Prostate gland (tissue), 2 donors: ENCODE measurements around the gene LEPROT. TPM values are rescaled to one million over a fixed set of nuclear protein-coding genes. Genes with fewer than 3 reads are reported as not detected.
"Not testable (repeated sequence)": the region's sequence is repeated elsewhere in the genome, so short reads cannot be mapped to it uniquely, and the experiment has no call there.

Source experiments
- DNase-seq: peaks from one replicate; pipeline ENCODE4 v3.0.0-alpha.2; 2019; ENCODE audit warnings: low spot score
- H3K27ac ChIP-seq, 2 donors: fragments of 200-600 bp; sonication (generic); 2 replicates each; pipeline ENCODE4 v1.5.1; 2017 to 2019
- H3K27me3 ChIP-seq: fragments of 200-600 bp; sonication (generic); replicated peaks from 2 replicates; pipeline ENCODE4 v1.5.1; 2019; ENCODE audit not compliant: insufficient read depth
- H3K36me3 ChIP-seq, 2 donors: fragments of 200-600 bp; sonication (generic); 1 replicate in 1 of 2; 2 replicates in 1 of 2; pipeline versions ENCODE4 v1.5.1 to v1.8.1; 2017 to 2019
- H3K4me1 ChIP-seq: fragments of 200-600 bp; sonication (generic); replicated peaks from 2 replicates; pipeline ENCODE4 v1.5.1; 2019
- H3K4me3 ChIP-seq, 2 donors: fragments of 200-600 bp; sonication (generic); 2 replicates each; pipeline ENCODE4 v1.5.1; 2017 to 2019
- H3K9me3 ChIP-seq: fragments of 200-600 bp; sonication (generic); 2 replicates; pipeline ENCODE4 v1.5.1; 2017
- POLR2A ChIP-seq: fragments of 450-650 bp; IDR thresholded peaks from one replicate; pipeline ENCODE4 v1.6.1; 2016; ENCODE audit warnings: antibody characterized with exemption, mild to moderate bottlenecking
- POLR2AphosphoS5 ChIP-seq: sonication (generic); formaldehyde crosslinking; IDR thresholded peaks from one replicate; pipeline ENCODE4 v1.6.1; 2017; ENCODE audit warnings: antibody characterized with exemption
- WGBS: methylation state at CpG from one replicate; pipeline ENCODE4 v1.1.5; 2018; 5-methylcytosine and 5-hydroxymethylcytosine counted together
- intact Hi-C: fragments of 100-400 bp; cut with DNase I; formaldehyde crosslinking; loops from one replicate; pipeline ENCODE4 v1.14.2; 2022
- total RNA-seq, 2 donors: library from RNA; depleted of rRNA; stranded (reverse); fragments of >200 nt; gene quantifications; one replicate each; pipeline ENCODE4 v1.1.0, GENCODE V29; 2016
- TF ChIP-seq, protein P1 (sequence below), 4 experiments: fragments of 200-600 bp in 2 of 4; fragments of 450-650 bp in 2 of 4; sonication (generic) in 2 of 4; IDR thresholded peaks; 1 replicate in 3 of 4; 2 replicates in 1 of 4; pipeline ENCODE4 v1.5.1; 2016 to 2019; ENCODE audit warnings: antibody characterized with exemption in 4 of 4, mild to moderate bottlenecking in 2 of 4, moderate library complexity in 2 of 4

Gene LEPROT
- total RNA-seq, 2 donors from 2014 or later, result 39.5 to 64.2 TPM

DNA sequence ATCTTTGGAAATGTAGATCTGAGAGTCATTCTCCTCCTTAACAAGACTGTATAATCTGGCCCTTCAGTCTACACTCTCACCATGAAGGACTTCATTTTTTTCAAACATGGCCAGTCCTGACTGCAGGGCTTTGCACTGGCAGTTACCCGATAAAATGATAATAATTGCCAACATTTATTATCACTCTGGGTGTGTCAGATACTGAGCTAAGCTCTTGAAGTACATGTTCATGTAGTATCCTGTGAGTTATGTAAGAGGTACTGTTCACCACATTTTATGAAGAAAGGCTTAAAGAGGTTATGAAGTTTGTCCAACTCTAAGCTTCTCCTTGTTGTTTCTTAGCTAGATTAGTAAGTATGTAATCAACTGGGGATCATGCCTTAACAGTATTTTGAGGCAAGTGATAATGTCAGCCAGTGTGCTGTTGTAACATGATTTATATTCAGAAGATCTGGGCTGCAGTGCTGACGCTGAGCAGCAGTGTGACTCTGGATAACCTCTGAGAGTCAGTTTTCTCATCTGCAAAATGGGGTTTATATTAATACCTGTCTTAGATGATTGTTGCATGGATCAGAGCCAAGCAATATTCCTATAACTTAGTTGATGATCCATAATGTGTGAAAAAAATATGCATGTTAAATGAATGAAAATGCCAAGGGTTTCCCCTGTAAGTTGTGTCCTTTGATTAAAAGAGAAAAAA, 42.1 kb upstream of the LEPROT start:
- 84% methylated on average over 2 of the region's 2 CpGs for WGBS
- TF ChIP-seq POLR2AphosphoS5, result no peak
- TF ChIP-seq POLR2A, result no peak
- TF ChIP-seq, protein P1, sequence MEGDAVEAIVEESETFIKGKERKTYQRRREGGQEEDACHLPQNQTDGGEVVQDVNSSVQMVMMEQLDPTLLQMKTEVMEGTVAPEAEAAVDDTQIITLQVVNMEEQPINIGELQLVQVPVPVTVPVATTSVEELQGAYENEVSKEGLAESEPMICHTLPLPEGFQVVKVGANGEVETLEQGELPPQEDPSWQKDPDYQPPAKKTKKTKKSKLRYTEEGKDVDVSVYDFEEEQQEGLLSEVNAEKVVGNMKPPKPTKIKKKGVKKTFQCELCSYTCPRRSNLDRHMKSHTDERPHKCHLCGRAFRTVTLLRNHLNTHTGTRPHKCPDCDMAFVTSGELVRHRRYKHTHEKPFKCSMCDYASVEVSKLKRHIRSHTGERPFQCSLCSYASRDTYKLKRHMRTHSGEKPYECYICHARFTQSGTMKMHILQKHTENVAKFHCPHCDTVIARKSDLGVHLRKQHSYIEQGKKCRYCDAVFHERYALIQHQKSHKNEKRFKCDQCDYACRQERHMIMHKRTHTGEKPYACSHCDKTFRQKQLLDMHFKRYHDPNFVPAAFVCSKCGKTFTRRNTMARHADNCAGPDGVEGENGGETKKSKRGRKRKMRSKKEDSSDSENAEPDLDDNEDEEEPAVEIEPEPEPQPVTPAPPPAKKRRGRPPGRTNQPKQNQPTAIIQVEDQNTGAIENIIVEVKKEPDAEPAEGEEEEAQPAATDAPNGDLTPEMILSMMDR (IDR thresholded peaks at IDR 0.05), result no peak
- no peaks in the 10 kb centered on the region for H3K36me3 ChIP-seq
- H3K27ac ChIP-seq, result no peak overlapping the region
- no peak overlapping the region for H3K4me3 ChIP-seq
- no peak for DNase-seq
- H3K9me3 ChIP-seq, result no peaks in the 10 kb centered on the region
- intact Hi-C loops, result no loop called here
- no peaks in the 10 kb centered on the region for H3K4me1 ChIP-seq
- no peaks in the 10 kb centered on the region for H3K27me3 ChIP-seq

DNA sequence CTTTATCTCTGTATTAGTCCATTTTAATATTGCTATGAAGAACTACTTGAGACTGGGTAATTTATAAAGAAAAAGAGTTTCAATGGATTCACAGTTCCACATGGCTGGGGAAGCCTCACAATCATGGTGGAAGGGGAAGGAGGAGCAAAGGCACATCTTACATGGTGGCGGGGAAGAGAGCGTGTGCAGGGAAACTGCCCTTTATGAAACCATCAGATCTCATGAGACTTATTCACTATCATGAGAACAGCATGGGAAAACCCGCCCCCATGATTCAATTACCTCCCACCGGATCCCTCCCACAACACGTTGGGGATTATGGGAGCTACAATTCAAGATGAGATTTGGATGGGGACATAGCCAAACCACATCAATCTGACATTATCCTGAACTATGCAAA, 36.0 kb upstream of the LEPROT start:
- not testable (repeated sequence) for H3K27me3 ChIP-seq, H3K9me3 ChIP-seq

DNA sequence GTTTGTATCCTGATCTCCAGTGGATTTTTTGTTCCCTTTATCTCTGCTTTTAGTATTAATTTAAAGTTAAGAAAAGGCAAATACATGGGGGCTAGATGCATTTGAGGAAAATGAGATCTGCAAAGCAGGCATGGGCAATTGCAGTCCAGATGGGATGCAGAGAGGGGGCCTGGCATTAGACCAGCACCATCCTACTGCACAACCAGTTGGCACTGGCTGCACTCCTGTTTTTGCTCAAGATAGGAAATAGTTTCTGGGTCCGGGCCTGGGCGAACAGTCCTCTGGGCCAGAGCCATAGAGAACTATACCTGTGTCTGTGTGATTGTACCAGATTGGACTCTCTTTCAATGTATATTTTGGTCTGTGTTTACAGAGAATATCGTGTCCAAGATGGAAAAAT, 34.0 kb upstream of the LEPROT start:
- H3K27me3 ChIP-seq, result no peaks in the 10 kb centered on the region
- no peak for DNase-seq
- H3K4me1 ChIP-seq, result no peaks in the 10 kb centered on the region
- intact Hi-C loops, result no loop called here
- no peak overlapping the region for H3K27ac ChIP-seq
- TF ChIP-seq, protein P1 (IDR thresholded peaks at IDR 0.05), result no peak
- TF ChIP-seq POLR2AphosphoS5 (no peak), POLR2A (no peak)
- WGBS, result 92% methylated on average over 3 of the region's 3 CpGs
- H3K4me3 ChIP-seq, result no peak overlapping the region
- no peaks in the 10 kb centered on the region for H3K9me3 ChIP-seq
- H3K36me3 ChIP-seq, result no peaks in the 10 kb centered on the region

More for the DNA sequence above, 36.0 kb upstream of the LEPROT start:
- H3K27ac ChIP-seq, DNase-seq, H3K36me3 ChIP-seq, intact Hi-C loops, H3K4me1 ChIP-seq, H3K4me3 ChIP-seq: not testable (repeated sequence)
- 94% methylated on average over 5 of the region's 5 CpGs for WGBS

DNA sequence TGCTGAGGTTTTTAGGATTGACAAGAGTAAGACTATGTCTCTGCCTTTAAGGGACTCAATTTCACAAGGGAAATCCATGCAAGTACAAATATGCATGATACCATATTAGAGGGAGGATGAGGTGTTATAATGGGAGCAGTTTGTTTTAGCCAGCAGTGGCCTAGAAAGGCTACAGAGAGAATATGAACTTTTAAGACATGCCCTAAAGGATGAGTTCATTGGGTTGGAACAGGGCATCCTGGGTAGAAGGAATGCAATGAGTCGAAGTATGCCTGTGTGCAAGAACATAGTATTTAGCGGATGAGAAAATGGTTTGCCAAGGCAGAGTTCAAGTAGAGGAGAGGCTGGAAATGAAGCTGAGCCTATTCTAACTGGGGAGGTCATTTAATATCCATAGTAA, 32.6 kb upstream of the LEPROT start:
- H3K27me3 ChIP-seq, result no peaks in the 10 kb centered on the region

DNA sequence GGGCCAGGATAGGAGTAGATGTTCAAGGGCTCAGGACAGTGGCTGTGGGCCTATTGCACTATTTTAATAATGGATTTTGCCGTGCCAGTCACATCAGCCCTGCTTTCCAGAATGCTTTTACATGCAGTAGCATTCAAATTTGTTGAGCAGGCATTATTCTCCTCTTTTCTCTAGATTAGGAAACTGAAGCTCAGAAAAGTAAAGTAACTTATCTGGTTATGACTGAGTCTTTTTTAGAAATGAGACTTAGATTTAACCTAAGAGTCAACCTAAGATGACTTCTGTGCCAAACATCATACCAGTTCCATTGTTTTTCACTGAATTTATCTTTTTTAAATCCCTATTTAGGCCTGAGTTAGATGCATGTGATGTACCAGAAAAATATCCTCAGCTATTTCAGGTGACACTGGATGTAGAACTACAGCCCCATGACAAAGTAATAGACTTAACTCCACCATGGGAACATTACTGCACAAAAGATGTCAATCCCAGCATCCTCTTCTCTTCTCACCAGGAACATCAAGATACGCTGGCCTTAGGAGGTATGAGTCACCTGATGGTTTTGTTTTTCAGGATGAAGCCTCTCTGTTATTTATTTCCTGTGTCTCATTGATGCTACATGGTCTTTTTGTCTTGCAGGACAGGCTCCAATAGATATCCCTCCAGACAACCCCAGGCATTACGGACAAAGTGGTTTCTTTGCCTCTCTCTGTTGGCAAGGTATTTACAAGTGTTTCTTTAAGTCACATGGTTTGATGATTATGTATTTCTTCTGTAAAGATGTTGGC, 31.4 kb upstream of the LEPROT start:
- H3K27me3 ChIP-seq, result no peaks in the 10 kb centered on the region
- no peak for DNase-seq
- TF ChIP-seq, protein P1 (IDR thresholded peaks at IDR 0.05), result no peak
- TF ChIP-seq POLR2AphosphoS5 (no peak), POLR2A (no peak)
- H3K27ac ChIP-seq, result no peak overlapping the region
- H3K36me3 ChIP-seq, result no peaks in the 10 kb centered on the region
- H3K4me3 ChIP-seq, result no peak overlapping the region
- intact Hi-C loops, result no loop called here
- H3K4me1 ChIP-seq, result no peaks in the 10 kb centered on the region
- 88% methylated on average over 3 of the region's 3 CpGs for WGBS
- H3K9me3 ChIP-seq, result no peaks in the 10 kb centered on the region

More for the DNA sequence above, 32.6 kb upstream of the LEPROT start:
- 96% methylated on average over 2 of the region's 2 CpGs for WGBS
- no peak for DNase-seq
- H3K4me3 ChIP-seq, result no peak overlapping the region
- intact Hi-C loops, result no loop called here
- no peaks in the 10 kb centered on the region for H3K36me3 ChIP-seq
- H3K27ac ChIP-seq, result no peak overlapping the region
- TF ChIP-seq POLR2AphosphoS5, result no peak
- TF ChIP-seq, protein P1 (IDR thresholded peaks at IDR 0.05), result no peak
- TF ChIP-seq POLR2A, result no peak
- H3K4me1 ChIP-seq, result no peaks in the 10 kb centered on the region
- H3K9me3 ChIP-seq, result no peaks in the 10 kb centered on the region
